DOHH2 (cell line): ENCODE data around the gene NET1.
A peak's percentile ranks its signal among the peaks of the same experiment; 100 is the strongest.

Experiments used
- H3F3A ChIP-seq: fragments of 200-600 bp; sonication (generic), shearing (Covaris generic); 2 replicates; pipeline ENCODE4 v1.6.0; 2016; ENCODE audit warnings: antibody characterized with exemption, mild to moderate bottlenecking; ENCODE audit not compliant: control insufficient read depth, insufficient read depth
- H3K27ac ChIP-seq: fragments of 200-600 bp; sonication (generic); 2 replicates; pipeline ENCODE4 v1.5.1; 2014; ENCODE audit warnings: low read depth, mild to moderate bottlenecking, low read length, moderate library complexity
- H3K27me3 ChIP-seq: fragments of 200-600 bp; sonication (generic); 2 replicates; pipeline ENCODE4 v1.6.1; 2014; ENCODE audit warnings: mild to moderate bottlenecking, low read length, mixed read lengths; ENCODE audit not compliant: control insufficient read depth
- H3K36me3 ChIP-seq: fragments of 200-600 bp; sonication (generic); 2 replicates; pipeline ENCODE4 v1.6.1; 2014; ENCODE audit warnings: mild to moderate bottlenecking, low read length, moderate library complexity, mixed read lengths; ENCODE audit not compliant: control insufficient read depth
- H3K4me1 ChIP-seq: fragments of 200-600 bp; sonication (generic); 2 replicates; pipeline ENCODE4 v1.6.1; 2014; ENCODE audit warnings: mild to moderate bottlenecking, low read length, mixed read lengths; ENCODE audit not compliant: control insufficient read depth
- H3K4me2 ChIP-seq: fragments of 200-600 bp; sonication (generic); 2 replicates; pipeline ENCODE4 v1.6.0; 2014; ENCODE audit warnings: mild to moderate bottlenecking, low read length, moderate library complexity
- H3K4me3 ChIP-seq: fragments of 200-600 bp; sonication (generic); 2 replicates; pipeline ENCODE4 v1.5.1; 2014; ENCODE audit warnings: mild to moderate bottlenecking, low read length, mixed read lengths
- H3K79me2 ChIP-seq: fragments of 200-600 bp; sonication (generic); 2 replicates; pipeline ENCODE4 v1.6.1; 2014; ENCODE audit warnings: mild to moderate bottlenecking, low read length, mixed read lengths; ENCODE audit not compliant: control insufficient read depth
- H3K9me2 ChIP-seq: fragments of 200-600 bp; sonication (generic); replicated peaks from 2 replicates; pipeline ENCODE4 v1.6.1; 2014; ENCODE audit warnings: mild to moderate bottlenecking, low read length, mixed read lengths; ENCODE audit not compliant: control insufficient read depth
- H3K9me3 ChIP-seq: fragments of 200-600 bp; sonication (generic); 2 replicates; pipeline ENCODE4 v1.6.1; 2014; ENCODE audit warnings: antibody characterized with exemption, low read length, mixed read lengths; ENCODE audit not compliant: control insufficient read depth, insufficient read depth
- H4K20me1 ChIP-seq: fragments of 200-600 bp; sonication (generic); 2 replicates; pipeline ENCODE4 v1.6.0; 2014; ENCODE audit warnings: low read depth, mild to moderate bottlenecking, antibody characterized with exemption, low read length, moderate library complexity; ENCODE audit not compliant: control insufficient read depth, insufficient read depth
- CTCF ChIP-seq: fragments of 200-600 bp; sonication (generic); IDR thresholded peaks from one replicate; pipeline ENCODE4 v1.5.1; 2014; ENCODE audit warnings: antibody characterized with exemption, mild to moderate bottlenecking, low read depth, low read length; ENCODE audit not compliant: poor library complexity, severe bottlenecking
- EZH2phosphoT487 ChIP-seq: fragments of 200-600 bp; sonication (generic); IDR thresholded peaks from 2 replicates; pipeline ENCODE4 v1.6.1; 2017; ENCODE audit warnings: borderline replicate concordance, mild to moderate bottlenecking, antibody characterized with exemption, low read length, moderate library complexity, mixed read lengths

NET1 gene

GRCh38 chr10:5411941-5412276 is 448 bp upstream of the NET1 start:
- peaks cover 19% of the 10 kb centered on the region for H3K4me1 ChIP-seq
- H3K79me2 ChIP-seq = peaks cover 46% of the 10 kb centered on the region
- no peak for TF ChIP-seq EZH2phosphoT487
- H3K36me3 ChIP-seq = peaks cover 22% of the 10 kb centered on the region
- H4K20me1 ChIP-seq = 0 out of 2 replicates have a peak, but pooled peaks cover 5% of the 10 kb centered on the region
- peaks cover 3% of the 10 kb centered on the region; the same call in 1 of the 2 replicates for H3K27me3 ChIP-seq
- H3K9me3 ChIP-seq = peaks cover 19% of the 10 kb centered on the region; the same call in 1 of the 2 replicates
- H3K27ac ChIP-seq = no peak overlapping the region
- H3K9me2 ChIP-seq = no peaks in the 10 kb centered on the region
- H3F3A ChIP-seq = no peaks in the 10 kb centered on the region
- H3K4me3 ChIP-seq = peak overlapping the region; percentile 90
- peak overlapping the region; percentile 92 for H3K4me2 ChIP-seq

DNA sequence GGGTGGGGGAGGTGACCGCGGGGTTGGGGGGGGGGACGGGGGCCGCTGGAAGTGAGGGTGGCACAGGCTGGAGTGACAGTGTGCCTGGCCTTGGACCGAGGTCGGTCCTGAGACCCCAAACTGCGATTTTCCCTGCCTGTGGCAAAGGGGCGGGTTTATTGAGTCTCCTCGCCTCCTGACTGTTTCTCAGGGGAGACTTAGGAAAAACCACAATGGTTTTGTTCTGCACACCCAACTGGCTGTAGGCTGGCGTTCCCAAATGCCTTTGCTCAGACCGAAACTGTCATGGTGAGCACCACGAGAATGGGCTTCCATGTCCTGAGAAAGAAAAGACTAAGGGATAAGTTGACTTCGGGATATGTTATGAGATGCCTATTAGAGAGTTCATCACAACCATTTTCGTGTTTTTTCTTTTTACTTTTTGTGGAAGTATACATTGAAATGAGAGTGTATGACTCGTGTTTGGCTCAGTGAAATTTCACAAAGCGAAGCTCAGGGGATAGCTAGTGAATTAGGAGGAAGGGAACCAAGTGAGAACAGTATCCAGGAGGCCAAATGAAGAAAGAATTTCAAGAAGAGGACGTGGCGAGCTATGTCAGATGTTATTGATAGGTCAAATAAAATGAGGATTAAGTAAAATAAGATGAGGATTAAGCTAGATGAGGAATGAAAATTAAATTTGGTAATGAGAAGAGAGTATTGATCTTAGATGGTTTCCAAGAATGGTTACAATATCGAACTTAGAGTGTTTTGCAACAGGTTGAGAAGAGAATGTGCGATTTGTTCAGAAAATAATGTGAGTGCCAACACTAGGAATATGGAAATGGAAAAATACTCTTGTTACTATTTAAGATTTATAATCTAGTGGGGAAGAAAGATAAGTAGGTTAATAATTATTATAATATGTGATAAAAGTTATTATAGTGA is 918 bp downstream of the NET1 start:
- Histone ChIP-seq H3K27ac (no peak overlapping the region), H3K79me2 (peaks cover 59% of the 10 kb centered on the region), H3K9me2 (no peaks in the 10 kb centered on the region)

GRCh38 chr10:5416981-5417380 is 4.6 kb downstream of the NET1 start:
- H3K9me2 ChIP-seq = no peaks in the 10 kb centered on the region
- H3F3A ChIP-seq = no peaks in the 10 kb centered on the region
- no peak overlapping the region for H3K27ac ChIP-seq
- peaks cover 96% of the 10 kb centered on the region for H3K79me2 ChIP-seq
- H3K36me3 ChIP-seq = peaks cover 34% of the 10 kb centered on the region
- peaks cover 17% of the 10 kb centered on the region for H3K4me1 ChIP-seq
- no peak overlapping the region for H3K4me3 ChIP-seq
- peaks cover 22% of the 10 kb centered on the region for H3K9me3 ChIP-seq
- H4K20me1 ChIP-seq = 0 out of 2 replicates have a peak, but pooled peaks cover 5% of the 10 kb centered on the region
- no peak overlapping the region for H3K4me2 ChIP-seq
- no peaks in the 10 kb centered on the region for H3K27me3 ChIP-seq
- TF ChIP-seq EZH2phosphoT487 (no peak), CTCF (no peak)

More for the DNA sequence above, 918 bp downstream of the NET1 start:
- Histone ChIP-seq H3K36me3 (peaks cover 30% of the 10 kb centered on the region), H3K27me3 (peaks cover 3% of the 10 kb centered on the region; the same call in 1 of the 2 replicates), H3K4me3 (peak overlapping the region; percentile 90), H3K4me1 (peaks cover 19% of the 10 kb centered on the region), H3K4me2 (peak overlapping the region; percentile 92), H3K9me3 (peaks cover 26% of the 10 kb centered on the region), H4K20me1 (0 out of 2 replicates have a peak, but pooled peaks cover 5% of the 10 kb centered on the region), H3F3A (no peaks in the 10 kb centered on the region)
- TF ChIP-seq EZH2phosphoT487 = no peak
- no peak for TF ChIP-seq CTCF

- no peak overlapping the region for H3K4me3 ChIP-seq
- no peak overlapping the region for H3K4me2 ChIP-seq
- H3K9me3 ChIP-seq = peaks cover 22% of the 10 kb centered on the region
- peaks cover 34% of the 10 kb centered on the region for H3K36me3 ChIP-seq
- no peaks in the 10 kb centered on the region for H3K9me2 ChIP-seq
- H4K20me1 ChIP-seq = no peaks in the 10 kb centered on the region
- H3K27ac ChIP-seq = no peak overlapping the region
- H3F3A ChIP-seq = no peaks in the 10 kb centered on the region
- TF ChIP-seq EZH2phosphoT487 = no peak
- no peak for TF ChIP-seq CTCF
- H3K4me1 ChIP-seq = peaks cover 10% of the 10 kb centered on the region
- peaks cover 100% of the 10 kb centered on the region for H3K79me2 ChIP-seq
- no peaks in the 10 kb centered on the region for H3K27me3 ChIP-seq
These were observed 6.2 kb downstream of the NET1 start for GRCh38 chr10:5418584-5418983.
